ENCODE data around the gene CNTN4. TPM values are rescaled to one million over a fixed set of nuclear protein-coding genes. Genes with fewer than 3 reads are reported as not detected.

Gene CNTN4
- total RNA-seq, 1 experiment from 2014 or later, result 51.3 TPM

- Mint-ChIP-seq H3K4me3 (ENCODE audit: unreplicated experiment) (no peak overlapping the region), H3K27me3 (ENCODE audit: insufficient read depth, unreplicated experiment) (peaks cover 3% of the 10 kb centered on the region), H3K9me3 (ENCODE audit: unreplicated experiment) (no peaks in the 10 kb centered on the region), H3K4me1 (ENCODE audit: low read depth, unreplicated experiment) (peaks cover 7% of the 10 kb centered on the region), H3K36me3 (ENCODE audit: insufficient read depth, unreplicated experiment) (no peaks in the 10 kb centered on the region), H3K27ac (ENCODE audit: unreplicated experiment) (no peak overlapping the region)
- TF ChIP-seq, protein P1, sequence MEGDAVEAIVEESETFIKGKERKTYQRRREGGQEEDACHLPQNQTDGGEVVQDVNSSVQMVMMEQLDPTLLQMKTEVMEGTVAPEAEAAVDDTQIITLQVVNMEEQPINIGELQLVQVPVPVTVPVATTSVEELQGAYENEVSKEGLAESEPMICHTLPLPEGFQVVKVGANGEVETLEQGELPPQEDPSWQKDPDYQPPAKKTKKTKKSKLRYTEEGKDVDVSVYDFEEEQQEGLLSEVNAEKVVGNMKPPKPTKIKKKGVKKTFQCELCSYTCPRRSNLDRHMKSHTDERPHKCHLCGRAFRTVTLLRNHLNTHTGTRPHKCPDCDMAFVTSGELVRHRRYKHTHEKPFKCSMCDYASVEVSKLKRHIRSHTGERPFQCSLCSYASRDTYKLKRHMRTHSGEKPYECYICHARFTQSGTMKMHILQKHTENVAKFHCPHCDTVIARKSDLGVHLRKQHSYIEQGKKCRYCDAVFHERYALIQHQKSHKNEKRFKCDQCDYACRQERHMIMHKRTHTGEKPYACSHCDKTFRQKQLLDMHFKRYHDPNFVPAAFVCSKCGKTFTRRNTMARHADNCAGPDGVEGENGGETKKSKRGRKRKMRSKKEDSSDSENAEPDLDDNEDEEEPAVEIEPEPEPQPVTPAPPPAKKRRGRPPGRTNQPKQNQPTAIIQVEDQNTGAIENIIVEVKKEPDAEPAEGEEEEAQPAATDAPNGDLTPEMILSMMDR (IDR thresholded peaks at IDR 0.05; ENCODE audit: insufficient read depth in 1 of 2, low read depth in 1 of 2, low read length in 1 of 2, severe bottlenecking in 1 of 2, unreplicated experiment in 1 of 2), result no peak
- no peaks in the 10 kb centered on the region for H3K36me3 ChIP-seq (ENCODE audit: control insufficient read depth, insufficient read depth, low read length)
- intact Hi-C loops (cut with micrococcal nuclease; ENCODE audit: unreplicated experiment), result no loop called here
- H3K9me3 ChIP-seq, result no peaks in the 10 kb centered on the region
- no peaks in the 10 kb centered on the region for H3K4me1 ChIP-seq
- H3K27me3 ChIP-seq (replicated peaks; ENCODE audit: control insufficient read depth, insufficient read depth, low read length), result no peaks in the 10 kb centered on the region
- no peak overlapping the region for H3K4me3 ChIP-seq (ENCODE audit: low read depth, low read length)
- ChIA-PET POLR2A (no interaction called here), CTCF (no interaction called here)
- DNase-seq, result no peak
- BruUV-seq (replicated peaks), result no TSS peak
Measured at GRCh38 chr3:2511356-2511755, 412.7 kb downstream of the CNTN4 start.

- Histone ChIP-seq H3K36me3 (ENCODE audit: control insufficient read depth, insufficient read depth, low read length) (no peaks in the 10 kb centered on the region), H3K4me1 (peaks cover 8% of the 10 kb centered on the region), H3K4me3 (ENCODE audit: low read depth, low read length) (no peak overlapping the region), H3K27me3 (replicated peaks; ENCODE audit: control insufficient read depth, insufficient read depth, low read length) (no peaks in the 10 kb centered on the region), H3K9me3 (no peaks in the 10 kb centered on the region)
- Mint-ChIP-seq H3K27me3 (ENCODE audit: insufficient read depth, unreplicated experiment) (peaks cover 3% of the 10 kb centered on the region), H3K4me1 (ENCODE audit: low read depth, unreplicated experiment) (peaks cover 21% of the 10 kb centered on the region), H3K9me3 (ENCODE audit: unreplicated experiment) (no peaks in the 10 kb centered on the region), H3K27ac (ENCODE audit: unreplicated experiment) (no peak overlapping the region), H3K4me3 (ENCODE audit: unreplicated experiment) (no peak overlapping the region), H3K36me3 (ENCODE audit: insufficient read depth, unreplicated experiment) (no peaks in the 10 kb centered on the region)
- ChIA-PET POLR2A (interaction anchor here (0.5 kb wide), 1 partner anchor 174 kb away, joined by 3 read pairs; no protein-coding TSS in a partner anchor), CTCF (no interaction called here)
- intact Hi-C loops (cut with micrococcal nuclease; ENCODE audit: unreplicated experiment), result no loop called here
- no peak for DNase-seq
- BruUV-seq (replicated peaks), result no TSS peak
- TF ChIP-seq, protein P1 (IDR thresholded peaks at IDR 0.05; ENCODE audit: insufficient read depth in 1 of 2, low read depth in 1 of 2, low read length in 1 of 2, severe bottlenecking in 1 of 2, unreplicated experiment in 1 of 2), result no peak
Measured at GRCh38 chr3:2512881-2513280, 414.2 kb downstream of the CNTN4 start.

DNA sequence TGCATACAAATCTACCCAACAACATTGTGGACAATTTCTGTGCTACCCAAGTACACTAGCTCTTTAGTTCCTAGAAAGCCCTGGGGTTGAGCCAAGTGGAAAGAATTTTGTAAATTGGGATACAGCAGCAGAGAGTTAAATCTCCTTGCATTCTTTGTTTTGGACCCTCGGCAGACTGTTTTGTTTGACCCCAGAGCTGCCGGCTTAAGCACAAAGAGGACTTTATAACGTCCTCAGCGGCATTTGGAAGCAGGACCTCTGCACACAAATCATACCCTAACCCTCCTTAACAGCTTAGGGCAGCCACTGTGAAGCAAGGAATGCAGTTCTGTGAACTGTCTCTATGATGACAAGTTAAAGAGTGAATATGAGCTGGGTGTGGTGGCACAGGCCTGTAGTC is 415.3 kb downstream of the CNTN4 start:
- Histone ChIP-seq H3K9me3 (no peaks in the 10 kb centered on the region), H3K36me3 (ENCODE audit: control insufficient read depth, insufficient read depth, low read length) (no peaks in the 10 kb centered on the region), H3K4me1 (peaks cover 9% of the 10 kb centered on the region), H3K4me3 (ENCODE audit: low read depth, low read length) (no peak overlapping the region), H3K27me3 (replicated peaks; ENCODE audit: control insufficient read depth, insufficient read depth, low read length) (no peaks in the 10 kb centered on the region)
- DNase-seq, result no peak
- intact Hi-C loops (cut with micrococcal nuclease; ENCODE audit: unreplicated experiment), result no loop called here
- ChIA-PET CTCF (no interaction called here), POLR2A (no interaction called here)
- no TSS peak for BruUV-seq (replicated peaks)
- H3K4me1 Mint-ChIP-seq (ENCODE audit: low read depth, unreplicated experiment), result peaks cover 21% of the 10 kb centered on the region
- no peak overlapping the region for H3K4me3 Mint-ChIP-seq (ENCODE audit: unreplicated experiment)
- H3K27me3 Mint-ChIP-seq (ENCODE audit: insufficient read depth, unreplicated experiment), result peaks cover 3% of the 10 kb centered on the region
- H3K9me3 Mint-ChIP-seq (ENCODE audit: unreplicated experiment), result no peaks in the 10 kb centered on the region
- TF ChIP-seq, protein P1 (IDR thresholded peaks at IDR 0.05; ENCODE audit: insufficient read depth in 1 of 2, low read depth in 1 of 2, low read length in 1 of 2, severe bottlenecking in 1 of 2, unreplicated experiment in 1 of 2), result no peak
- no peak overlapping the region for H3K27ac Mint-ChIP-seq (ENCODE audit: unreplicated experiment)
- no peaks in the 10 kb centered on the region for H3K36me3 Mint-ChIP-seq (ENCODE audit: insufficient read depth, unreplicated experiment)
